A673 (cell line): ENCODE data around the gene IGF1R. TPM values are rescaled to one million over a fixed set of nuclear protein-coding genes. Genes with fewer than 3 reads are reported as not detected.

ENCODE experiments used
- BruUV-seq: library from RNA; stranded (reverse); fragments of 400-500 nt; replicated peaks from 2 replicates; lab custom pipeline; 2021; lab: Mats Ljungman, UMichigan
- CTCF ChIA-PET: fragments of 300-600 bp; sonication (Branson Sonifier 250); formaldehyde crosslinking; loops from one replicate; lab custom pipeline; 2022; ENCODE audit warnings: antibody characterized with exemption; lab: Charles Lee
- POLR2A ChIA-PET: fragments of 300-600 bp; sonication (Branson Sonifier 250); formaldehyde crosslinking; loops from one replicate; lab custom pipeline; 2022; ENCODE audit warnings: antibody characterized with exemption; ENCODE audit not compliant: low non-redundant PET; lab: Charles Lee
- DNase-seq: peaks from one replicate; pipeline ENCODE4 v3.0.0-alpha.2; 2015; ENCODE audit warnings: low spot score
- H3K27ac ChIP-seq: fragments of 200-600 bp; sonication (generic); 2 replicates; pipeline ENCODE4 v1.5.1; 2016; ENCODE audit warnings: mixed run types, low read depth, mild to moderate bottlenecking, mixed read lengths, antibody characterized with exemption, low read length; ENCODE audit not compliant: poor library complexity, severe bottlenecking
- H3K27me3 ChIP-seq: fragments of 200-600 bp; sonication (generic); replicated peaks from 2 replicates; pipeline ENCODE4 v1.6.1; 2017; ENCODE audit warnings: mixed run types, low read depth, mild to moderate bottlenecking, mixed read lengths, antibody characterized with exemption, low read length; ENCODE audit not compliant: insufficient read depth, poor library complexity
- H3K36me3 ChIP-seq: fragments of 200-600 bp; sonication (generic); 2 replicates; pipeline ENCODE4 v1.6.1; 2016; ENCODE audit warnings: mixed run types, mild to moderate bottlenecking, mixed read lengths, antibody characterized with exemption, low read length; ENCODE audit not compliant: insufficient read depth, poor library complexity, severe bottlenecking
- H3K4me1 ChIP-seq: fragments of 200-600 bp; sonication (generic); 2 replicates; pipeline ENCODE4 v1.6.1; 2017; ENCODE audit warnings: mixed run types, mild to moderate bottlenecking, mixed read lengths, antibody characterized with exemption, low read length; ENCODE audit not compliant: insufficient read depth, poor library complexity, severe bottlenecking
- H3K4me3 ChIP-seq: fragments of 200-600 bp; sonication (generic); 2 replicates; pipeline ENCODE4 v1.5.1; 2016; ENCODE audit warnings: low read depth, mixed run types, mild to moderate bottlenecking, mixed read lengths, low read length; ENCODE audit not compliant: poor library complexity, severe bottlenecking
- H3K9me3 ChIP-seq: fragments of 200-600 bp; sonication (generic); 2 replicates; pipeline ENCODE4 v1.6.1; 2016; ENCODE audit warnings: mixed run types, low read depth, mild to moderate bottlenecking, mixed read lengths, antibody characterized with exemption, low read length; ENCODE audit not compliant: poor library complexity, severe bottlenecking
- CTCF ChIP-seq: fragments of 300-800, 200-600 bp; sonication (generic); conservative IDR thresholded peaks from 2 replicates; pipeline ENCODE4 v1.5.1; 2017; ENCODE audit warnings: low read depth, mild to moderate bottlenecking, antibody characterized with exemption, low read length, moderate library complexity, mixed read lengths
- EZH2 ChIP-seq: fragments of 200-600 bp; sonication (generic); IDR thresholded peaks from 2 replicates; pipeline ENCODE4 v1.6.1; 2017; ENCODE audit warnings: borderline replicate concordance, low read depth, mild to moderate bottlenecking, mixed read lengths, antibody characterized with exemption, low read length; ENCODE audit not compliant: poor library complexity, severe bottlenecking
- intact Hi-C: fragments of 100-400 bp; cut with micrococcal nuclease; formaldehyde crosslinking; loops from one replicate; pipeline ENCODE4 v1.10.0; 2022; ENCODE audit not compliant: unreplicated experiment
- total RNA-seq: library from RNA; stranded (reverse); gene quantifications from 2 replicates; pipeline ENCODE4 v1.2.3, GENCODE V29; 2021

Gene IGF1R
- total RNA-seq, 1 experiment from 2014 or later, result 34.9 TPM

GRCh38 chr15:98746375-98747155 lies 98.2 kb downstream of the IGF1R start:
- DNase-seq, result no peak
- no TSS peak for BruUV-seq
- H3K4me1 ChIP-seq, result peaks cover 4% of the 10 kb centered on the region
- POLR2A ChIA-PET, result no interaction called here
- no peak for TF ChIP-seq EZH2
- TF ChIP-seq CTCF, result no peak
- no peak overlapping the region for H3K27ac ChIP-seq
- no peaks in the 10 kb centered on the region for H3K27me3 ChIP-seq
- intact Hi-C loops, result no loop called here
- CTCF ChIA-PET, result no interaction called here
- H3K36me3 ChIP-seq, result no peaks in the 10 kb centered on the region
- H3K9me3 ChIP-seq, result no peaks in the 10 kb centered on the region
- H3K4me3 ChIP-seq, result no peak overlapping the region

DNA sequence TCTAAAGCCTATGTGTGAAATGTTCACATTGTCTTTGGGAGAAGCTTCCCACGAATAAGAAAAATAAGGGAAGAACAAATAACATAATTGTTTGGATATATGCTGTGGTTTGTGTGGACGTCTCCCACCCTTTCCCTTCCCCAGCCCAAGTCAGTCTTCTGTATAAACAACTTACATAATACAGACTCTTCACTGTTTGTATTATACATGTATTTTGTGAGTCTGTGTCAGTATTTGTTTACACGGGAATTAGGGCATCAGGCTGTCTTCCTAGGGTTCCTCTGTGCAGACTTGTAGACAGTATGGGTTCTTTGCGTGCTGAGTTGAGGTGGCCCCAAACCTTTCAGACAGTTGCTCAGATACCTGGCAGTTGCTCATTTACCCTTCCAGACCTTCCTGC lies 103.4 kb downstream of the IGF1R start:
- no peak for DNase-seq
- H3K27me3 ChIP-seq, result no peaks in the 10 kb centered on the region
- H3K4me1 ChIP-seq, result peaks cover 19% of the 10 kb centered on the region
- ChIA-PET CTCF (interaction anchor here (0.7 kb wide), 1 partner anchor 350 kb away, joined by 3 read pairs; no protein-coding TSS in a partner anchor), POLR2A (no interaction called here)
- intact Hi-C loops, result no loop called here
- no peak for TF ChIP-seq CTCF
- TF ChIP-seq EZH2, result no peak
- no TSS peak for BruUV-seq
- no peak overlapping the region for H3K4me3 ChIP-seq
- H3K27ac ChIP-seq, result no peak overlapping the region
- H3K36me3 ChIP-seq, result no peaks in the 10 kb centered on the region
- no peaks in the 10 kb centered on the region for H3K9me3 ChIP-seq

- intact Hi-C loops, result no loop called here
- peak overlapping the region; percentile 38 for H3K4me3 ChIP-seq
- peaks cover 19% of the 10 kb centered on the region for H3K4me1 ChIP-seq
- no peaks in the 10 kb centered on the region for H3K27me3 ChIP-seq
- ChIA-PET CTCF (no interaction called here), POLR2A (no interaction called here)
- BruUV-seq, result no TSS peak
- H3K27ac ChIP-seq, result peak overlapping the region; percentile 50
- TF ChIP-seq CTCF, result no peak
- no peak for TF ChIP-seq EZH2
- H3K9me3 ChIP-seq, result no peaks in the 10 kb centered on the region
- DNase-seq, result peak; percentile 31
- H3K36me3 ChIP-seq, result no peaks in the 10 kb centered on the region
These were observed 105.7 kb downstream of the IGF1R start for GRCh38 chr15:98753726-98754656.
